ENCODE results near the gene ANKZF1.
"Not testable (repeated sequence)": the region's sequence is repeated elsewhere in the genome, so short reads cannot be mapped to it uniquely, and the experiment has no call there.

- TF ChIP-seq CTCF, POLR2A (IDR thresholded peaks at IDR 0.05): not testable (repeated sequence)
Measured at GRCh38 chr2:219200502-219201326, 28.9 kb upstream of the ANKZF1 start.
